SK-N-SH (cell line): Measurements from ENCODE around the gene AUTS2. TPM values are rescaled to one million over a fixed set of nuclear protein-coding genes. Genes with fewer than 3 reads are reported as not detected.

Experiments used
- CTCF ChIA-PET: fragments of 300-600, 350-600 bp; formaldehyde crosslinking; extraction: SDS; loops from one replicate; lab custom pipeline; 2021; lab: Yijun Ruan, JAX
- POLR2A ChIA-PET: fragments of 350-600 bp; sonication (Branson Sonifier 250); formaldehyde crosslinking; extraction: SDS; loops from one replicate; lab custom pipeline; 2020; ENCODE audit warnings: antibody characterized with exemption, inconsistent platforms; lab: Yijun Ruan, JAX
- DNase-seq: peaks from one replicate; pipeline ENCODE4 v3.0.0; 2012
- H2AFZ ChIP-seq: fragments of 200-600 bp; sonication (generic); 2 replicates; pipeline ENCODE4 v1.8.1; 2016; ENCODE audit warnings: antibody characterized with exemption, mild to moderate bottlenecking, low read depth
- H3F3A ChIP-seq: fragments of 200-600 bp; sonication (generic); replicated peaks from 2 replicates; pipeline ENCODE3; 2016; ENCODE audit warnings: antibody characterized with exemption, mild to moderate bottlenecking; ENCODE audit not compliant: insufficient read depth
- H3K27ac ChIP-seq, 2 experiments: fragments of 200-500 bp in 1 of 2; fragments of 200-600 bp in 1 of 2; sonication (Bioruptor generic) in 1 of 2; sonication (generic), shearing (Covaris generic) in 1 of 2; 2 replicates each; pipeline versions ENCODE4 v1.5.1 to v1.6.1; 2014 to 2016; ENCODE audit warnings: low read depth in 2 of 2, inconsistent platforms in 1 of 2, low read length in 1 of 2, mild to moderate bottlenecking in 1 of 2, mixed read lengths in 1 of 2
- H3K27me3 ChIP-seq: fragments of 200-600 bp; sonication (generic), shearing (Covaris generic); 2 replicates; pipeline ENCODE4 v1.6.1; 2016; ENCODE audit warnings: mixed run types; ENCODE audit not compliant: insufficient read depth
- H3K36me3 ChIP-seq, 2 experiments: fragments of 200-500 bp in 1 of 2; fragments of 200-600 bp in 1 of 2; sonication (Bioruptor generic) in 1 of 2; sonication (generic) in 1 of 2; replicated peaks in 1 of 2; 2 replicates each; pipeline versions ENCODE3 to v1.5.1; 2014 to 2016; ENCODE audit warnings: low read length in 1 of 2, mild to moderate bottlenecking in 1 of 2; ENCODE audit not compliant: insufficient read depth in 2 of 2, control insufficient read depth in 1 of 2
- H3K4me1 ChIP-seq, 2 experiments: fragments of 200-500 bp in 1 of 2; fragments of 200-600 bp in 1 of 2; sonication (Bioruptor generic) in 1 of 2; sonication (generic), shearing (Covaris generic) in 1 of 2; 2 replicates each; pipeline versions ENCODE4 v1.5.1 to v1.6.1; 2014 to 2016; ENCODE audit warnings: low read depth in 1 of 2, low read length in 1 of 2, mixed run types in 1 of 2; ENCODE audit not compliant: insufficient read depth in 2 of 2, control insufficient read depth in 1 of 2
- H3K4me2 ChIP-seq: fragments of 200-600 bp; sonication (generic), shearing (Covaris generic); 2 replicates; pipeline ENCODE4 v1.6.1; 2017; ENCODE audit warnings: mixed run types
- H3K4me3 ChIP-seq, 2 experiments: fragments of 200-500 bp in 1 of 2; fragments of 200-600 bp in 1 of 2; sonication (Bioruptor generic) in 1 of 2; sonication (generic), shearing (Covaris generic) in 1 of 2; 2 replicates each; pipeline versions ENCODE4 v1.5.1 to v1.8.1; 2014 to 2016; ENCODE audit warnings: low read depth in 2 of 2, inconsistent platforms in 1 of 2, low read length in 1 of 2, mild to moderate bottlenecking in 1 of 2, mixed read lengths in 1 of 2, moderate library complexity in 1 of 2
- H3K79me2 ChIP-seq: fragments of 200-600 bp; sonication (generic); 2 replicates; pipeline ENCODE4 v1.8.1; 2017; ENCODE audit warnings: mild to moderate bottlenecking; ENCODE audit not compliant: insufficient read depth
- H3K9ac ChIP-seq: fragments of 200-600 bp; sonication (generic); 2 replicates; pipeline ENCODE4 v1.6.1; 2017; ENCODE audit warnings: mixed run types
- H3K9me2 ChIP-seq: fragments of 200-600 bp; sonication (generic); 2 replicates; pipeline ENCODE4 v1.6.1; 2017; ENCODE audit warnings: mixed run types
- H3K9me3 ChIP-seq: fragments of 200-600 bp; sonication (generic); 2 replicates; pipeline ENCODE4 v1.6.1; 2017; ENCODE audit warnings: mixed run types, mild to moderate bottlenecking, moderate library complexity
- H4K20me1 ChIP-seq: fragments of 200-600 bp; sonication (generic); 2 replicates; pipeline ENCODE4 v1.6.1; 2017; ENCODE audit warnings: mild to moderate bottlenecking, mixed run types; ENCODE audit not compliant: insufficient read depth
- CHD2 ChIP-seq: fragments of 150-350 bp; IDR thresholded peaks from 2 replicates; pipeline ENCODE4 v1.6.1; 2018; ENCODE audit warnings: low read length; ENCODE audit not compliant: partially characterized antibody
- CTCF ChIP-seq: fragments of 200-600 bp; sonication (generic); IDR thresholded peaks from 2 replicates; pipeline ENCODE4 v1.6.1; 2017; ENCODE audit warnings: antibody characterized with exemption, mild to moderate bottlenecking, moderate library complexity
- ELF1 ChIP-seq: IDR thresholded peaks from 2 replicates; pipeline ENCODE4 v1.4.0; 2012
- EZH2phosphoT487 ChIP-seq: fragments of 200-600 bp; sonication (generic); IDR thresholded peaks from 2 replicates; pipeline ENCODE4 v1.6.1; 2017; ENCODE audit warnings: low read depth, mixed run types, mild to moderate bottlenecking, antibody characterized with exemption, moderate library complexity, borderline replicate concordance
- FOSL2 ChIP-seq: IDR thresholded peaks from 2 replicates; pipeline ENCODE4 v1.4.0; 2012; ENCODE audit warnings: low read depth, mild to moderate bottlenecking, moderate library complexity, borderline replicate concordance
- FOXJ3 ChIP-seq: sonication (generic); formaldehyde crosslinking; IDR thresholded peaks from 2 replicates; pipeline ENCODE4 v1.5.1; 2020; ENCODE audit warnings: mild to moderate bottlenecking, missing genetic modification reagents
- JUND ChIP-seq: IDR thresholded peaks from 2 replicates; pipeline ENCODE4 v1.4.0; 2012
- MAX ChIP-seq: IDR thresholded peaks from 2 replicates; pipeline ENCODE4 v1.4.0; 2012; ENCODE audit warnings: low read depth
- MEF2A ChIP-seq: IDR thresholded peaks from 2 replicates; pipeline ENCODE4 v1.4.0; 2012; ENCODE audit warnings: low read depth, borderline replicate concordance
- MXI1 ChIP-seq: IDR thresholded peaks from 2 replicates; pipeline ENCODE4 v1.6.1; 2012; ENCODE audit warnings: mild to moderate bottlenecking, low read depth, low read length, improper control_type of control experiment
- NFIC ChIP-seq: IDR thresholded peaks from 2 replicates; pipeline ENCODE4 v1.4.0; 2012; ENCODE audit warnings: borderline replicate concordance
- NRF1 ChIP-seq: IDR thresholded peaks from 2 replicates; pipeline ENCODE4 v1.6.1; 2012; ENCODE audit warnings: low read depth, mild to moderate bottlenecking, low read length
- RAD21 ChIP-seq: IDR thresholded peaks from 2 replicates; pipeline ENCODE4 v1.6.1; 2012; ENCODE audit warnings: mild to moderate bottlenecking, low read length
- SIN3A ChIP-seq: IDR thresholded peaks from 2 replicates; pipeline ENCODE4 v1.6.1; 2012; ENCODE audit warnings: low read depth, mild to moderate bottlenecking, low read length, moderate library complexity, borderline replicate concordance
- SMC3 ChIP-seq: IDR thresholded peaks from 2 replicates; pipeline ENCODE4 v1.6.1; 2012; ENCODE audit warnings: low read depth, low read length, improper control_type of control experiment
- TAF1 ChIP-seq: IDR thresholded peaks from 2 replicates; pipeline ENCODE4 v1.6.1; 2012; ENCODE audit warnings: low read depth, mild to moderate bottlenecking, low read length, moderate library complexity, borderline replicate concordance
- TEAD4 ChIP-seq: IDR thresholded peaks from 2 replicates; pipeline ENCODE4 v1.4.0; 2012; ENCODE audit warnings: mild to moderate bottlenecking, borderline replicate concordance; ENCODE audit not compliant: insufficient read depth
- USF2 ChIP-seq: fragments of 150-350 bp; IDR thresholded peaks from 2 replicates; pipeline ENCODE4 v1.6.1; 2017; ENCODE audit warnings: antibody characterized with exemption, low read length, low read depth, borderline replicate concordance
- WGBS: methylation state at CpG from one replicate; pipeline ENCODE4 v1.1.6; 2017; ENCODE audit warnings: low lambda C conversion rate; 5-methylcytosine and 5-hydroxymethylcytosine counted together
- polyA plus RNA-seq, 3 experiments: library from polyadenylated mRNA; depleted of rRNA; stranded (reverse); fragments of >200 nt; gene quantifications; 2 replicates each; pipeline ENCODE4 v1.2.3, GENCODE V29; 2012
- TF ChIP-seq, protein P1 (sequence below): IDR thresholded peaks from 2 replicates; pipeline ENCODE4; 2012
- TF ChIP-seq, protein P2 (sequence below): IDR thresholded peaks from 2 replicates; pipeline ENCODE4 v1.4.0; 2012; ENCODE audit warnings: low read depth, borderline replicate concordance

The AUTS2 gene
- polyA plus RNA-seq, 1 of the 3 experiments (the other 2 are of a cell fraction), result 15.6 TPM

- H3F3A ChIP-seq, result no peaks in the 10 kb centered on the region
- ChIA-PET POLR2A (no interaction called here), CTCF (interaction anchor here (0.7 to 11.2 kb wide), 5 partner anchors 35 to 539 kb away, joined by 3 to 225 read pairs (median 18); no protein-coding TSS in a partner anchor)
- no peaks in the 10 kb centered on the region for H3K27me3 ChIP-seq
- H3K9ac ChIP-seq, result no peak overlapping the region
- no peaks in the 10 kb centered on the region for H3K79me2 ChIP-seq
- no peaks in the 10 kb centered on the region for H4K20me1 ChIP-seq
- no peaks in the 10 kb centered on the region for H3K36me3 ChIP-seq
- no peaks in the 10 kb centered on the region for H3K9me3 ChIP-seq
- no peak overlapping the region for H3K4me3 ChIP-seq
- 81% methylated on average over 3 of the region's 3 CpGs for WGBS
- no peaks in the 10 kb centered on the region; a peak in 1 of 4 replicates for H3K4me1 ChIP-seq
- DNase-seq, result no peak
- TF ChIP-seq CHD2 (no peak), NRF1 (no peak), TEAD4 (no peak), JUND (no peak), CTCF (no peak), SIN3A (no peak), USF2 (no peak), ELF1 (no peak), EZH2phosphoT487 (no peak), MAX (no peak), FOXJ3 (CRISPR knock-in tag) (no peak), TAF1 (no peak), MXI1 (no peak), FOSL2 (no peak), RAD21 (no peak), MEF2A (no peak), SMC3 (no peak), NFIC (no peak)
- TF ChIP-seq, protein P1, sequence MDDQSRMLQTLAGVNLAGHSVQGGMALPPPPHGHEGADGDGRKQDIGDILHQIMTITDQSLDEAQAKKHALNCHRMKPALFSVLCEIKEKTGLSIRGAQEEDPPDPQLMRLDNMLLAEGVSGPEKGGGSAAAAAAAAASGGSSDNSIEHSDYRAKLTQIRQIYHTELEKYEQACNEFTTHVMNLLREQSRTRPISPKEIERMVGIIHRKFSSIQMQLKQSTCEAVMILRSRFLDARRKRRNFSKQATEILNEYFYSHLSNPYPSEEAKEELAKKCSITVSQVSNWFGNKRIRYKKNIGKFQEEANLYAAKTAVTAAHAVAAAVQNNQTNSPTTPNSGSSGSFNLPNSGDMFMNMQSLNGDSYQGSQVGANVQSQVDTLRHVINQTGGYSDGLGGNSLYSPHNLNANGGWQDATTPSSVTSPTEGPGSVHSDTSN, result no peak
- TF ChIP-seq, protein P2, sequence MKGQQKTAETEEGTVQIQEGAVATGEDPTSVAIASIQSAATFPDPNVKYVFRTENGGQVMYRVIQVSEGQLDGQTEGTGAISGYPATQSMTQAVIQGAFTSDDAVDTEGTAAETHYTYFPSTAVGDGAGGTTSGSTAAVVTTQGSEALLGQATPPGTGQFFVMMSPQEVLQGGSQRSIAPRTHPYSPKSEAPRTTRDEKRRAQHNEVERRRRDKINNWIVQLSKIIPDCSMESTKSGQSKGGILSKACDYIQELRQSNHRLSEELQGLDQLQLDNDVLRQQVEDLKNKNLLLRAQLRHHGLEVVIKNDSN, result no peak
- no peak overlapping the region for H3K4me2 ChIP-seq
- no peaks in the 10 kb centered on the region for H3K9me2 ChIP-seq
- H2AFZ ChIP-seq, result no peak overlapping the region
- H3K27ac ChIP-seq, result no peak overlapping the region
These were observed 560.8 kb downstream of the AUTS2 start for GRCh38 chr7:70159121-70159520.
